NB4 (cell line): ENCODE results near the gene MAD1L1.

Experiments
- MAX ChIP-seq: IDR thresholded peaks from 2 replicates; pipeline ENCODE4 v1.6.1; 2011; ENCODE audit warnings: low read depth, low read length
- TF ChIP-seq, protein P1 (sequence below): IDR thresholded peaks from one replicate; pipeline ENCODE4 v1.5.1; 2012; ENCODE audit warnings: low read depth, low read length

DNA sequence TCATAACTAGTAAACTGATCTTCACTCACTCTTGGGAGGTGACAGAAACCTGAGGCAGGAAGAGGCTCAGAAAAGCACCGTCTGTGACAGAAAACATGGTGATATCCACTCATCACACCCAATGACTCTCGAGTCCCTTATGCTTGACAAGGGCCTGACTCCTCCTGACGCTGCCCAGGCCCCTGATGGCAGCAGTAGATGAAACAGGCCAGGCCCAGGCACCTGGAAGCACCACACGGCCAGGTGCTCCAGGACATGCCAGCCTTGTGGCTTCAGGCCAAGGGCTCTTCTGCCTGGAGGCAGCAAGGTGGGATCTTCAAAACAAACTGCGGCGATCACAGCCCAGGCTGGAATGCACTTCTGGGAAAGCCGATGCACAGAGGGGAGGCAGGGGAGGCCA is 89.3 kb downstream of the MAD1L1 start:
- TF ChIP-seq, protein P1, sequence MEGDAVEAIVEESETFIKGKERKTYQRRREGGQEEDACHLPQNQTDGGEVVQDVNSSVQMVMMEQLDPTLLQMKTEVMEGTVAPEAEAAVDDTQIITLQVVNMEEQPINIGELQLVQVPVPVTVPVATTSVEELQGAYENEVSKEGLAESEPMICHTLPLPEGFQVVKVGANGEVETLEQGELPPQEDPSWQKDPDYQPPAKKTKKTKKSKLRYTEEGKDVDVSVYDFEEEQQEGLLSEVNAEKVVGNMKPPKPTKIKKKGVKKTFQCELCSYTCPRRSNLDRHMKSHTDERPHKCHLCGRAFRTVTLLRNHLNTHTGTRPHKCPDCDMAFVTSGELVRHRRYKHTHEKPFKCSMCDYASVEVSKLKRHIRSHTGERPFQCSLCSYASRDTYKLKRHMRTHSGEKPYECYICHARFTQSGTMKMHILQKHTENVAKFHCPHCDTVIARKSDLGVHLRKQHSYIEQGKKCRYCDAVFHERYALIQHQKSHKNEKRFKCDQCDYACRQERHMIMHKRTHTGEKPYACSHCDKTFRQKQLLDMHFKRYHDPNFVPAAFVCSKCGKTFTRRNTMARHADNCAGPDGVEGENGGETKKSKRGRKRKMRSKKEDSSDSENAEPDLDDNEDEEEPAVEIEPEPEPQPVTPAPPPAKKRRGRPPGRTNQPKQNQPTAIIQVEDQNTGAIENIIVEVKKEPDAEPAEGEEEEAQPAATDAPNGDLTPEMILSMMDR: no peak
- no peak for TF ChIP-seq MAX
